ENCODE results near the gene DAZAP2. TPM values are rescaled to one million over a fixed set of nuclear protein-coding genes. Genes with fewer than 3 reads are reported as not detected.

The DAZAP2 gene
- total and polyA plus RNA-seq, 2 of the 13 experiments (the other 11 are each of a cell fraction or from before 2014, with no cell fraction given): 64.5 to 222 TPM

DNA sequence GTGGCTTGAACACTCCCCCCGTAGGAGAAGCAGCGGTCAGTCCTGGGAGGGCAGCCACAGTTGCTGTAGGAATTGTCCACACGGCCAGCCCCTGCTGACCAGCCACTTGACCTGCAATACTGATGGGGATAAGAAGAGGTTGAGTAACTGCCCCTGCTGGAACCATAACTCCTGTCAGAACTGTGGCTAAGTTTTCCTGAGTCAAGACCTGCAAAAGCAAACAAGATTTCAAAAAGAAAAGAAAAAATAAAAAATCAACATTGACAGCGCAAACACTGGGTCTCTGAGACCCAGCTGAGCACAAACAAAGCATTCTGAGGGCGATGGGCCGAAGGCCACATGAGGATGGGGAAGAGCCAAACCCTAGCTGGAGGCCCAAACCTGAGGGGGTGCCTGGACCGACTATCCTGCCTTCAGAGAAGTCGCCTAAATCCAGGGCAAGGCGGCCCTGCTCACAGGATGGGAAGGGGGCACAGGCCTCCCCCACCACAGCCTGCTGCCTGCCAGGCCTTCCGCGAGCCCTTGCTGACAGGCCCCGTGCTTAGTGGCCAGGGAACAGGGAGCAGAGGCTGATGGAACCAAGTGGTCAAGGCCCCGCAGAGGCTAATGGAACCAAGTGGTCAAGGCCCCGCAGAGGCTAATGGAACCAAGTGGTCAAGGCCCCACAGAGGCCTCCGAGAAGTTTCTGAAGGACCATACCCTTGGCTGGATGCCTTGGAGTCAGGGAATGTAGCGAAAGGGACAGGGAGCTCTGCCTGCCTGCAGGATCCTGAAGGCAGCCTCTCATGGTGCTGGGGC, 39.9 kb upstream of the DAZAP2 start (continued):
- TF ChIP-seq ZNF780A (CRISPR knock-in tag; IDR thresholded peaks at IDR 0.05) (no peak), HMG20A (CRISPR knock-in tag; IDR thresholded peaks at IDR 0.05; ENCODE audit: borderline replicate concordance) (no peak), CEBPB (IDR thresholded peaks at IDR 0.05; ENCODE audit: borderline replicate concordance, low read depth, low read length) (peak; percentile 29; the same call in 1 of the 2 replicates), NONO (IDR thresholded peaks at IDR 0.05) (no peak), NONO (CRISPR knock-in tag; conservative IDR thresholded peaks at IDR 0.05) (0 out of 2 replicates have a peak, but pooled peaks have one; percentile 43), PPARG (CRISPR knock-in tag; conservative IDR thresholded peaks at IDR 0.05) (0 out of 2 replicates have a peak, but pooled peaks have one; percentile 13), HDAC2 (CRISPR knock-in tag; IDR thresholded peaks at IDR 0.05) (no peak), SAP130 (CRISPR knock-in tag; IDR thresholded peaks at IDR 0.05; ENCODE audit: low read depth) (peak; percentile 19; the same call in 1 of the 2 replicates), LCORL (IDR thresholded peaks at IDR 0.05) (no peak), LCORL (CRISPR knock-in tag; IDR thresholded peaks at IDR 0.05) (peak; percentile 76), FOXJ3 (CRISPR knock-in tag; IDR thresholded peaks at IDR 0.05; ENCODE audit: borderline replicate concordance) (peak; percentile 26; the same call in 1 of the 2 replicates), SOX5 (CRISPR knock-in tag; IDR thresholded peaks at IDR 0.05; ENCODE audit: borderline replicate concordance) (peak; percentile 46; the same call in 1 of the 2 replicates), GATAD2A (CRISPR knock-in tag; IDR thresholded peaks at IDR 0.05) (peak; percentile 50), SALL1 (CRISPR knock-in tag; IDR thresholded peaks at IDR 0.05) (peak; percentile 79), ZNF121 (CRISPR knock-in tag; IDR thresholded peaks at IDR 0.05) (peak; percentile 36; the same call in 1 of the 2 replicates), ZFY (CRISPR knock-in tag; IDR thresholded peaks at IDR 0.05) (peak; percentile 39), BCL6 (CRISPR knock-in tag; IDR thresholded peaks at IDR 0.05) (peak; percentile 57; the same call in 1 of the 2 replicates), ZNF782 (CRISPR knock-in tag; IDR thresholded peaks at IDR 0.05; ENCODE audit: borderline replicate concordance) (peak; percentile 59; the same call in 1 of the 2 replicates), FOXA3 (CRISPR knock-in tag; IDR thresholded peaks at IDR 0.05) (peak; percentile 56), FOXA1 (IDR thresholded peaks at IDR 0.05) (peak; percentile 41; the same call in 1 of the 2 replicates), FOXA1 (CRISPR knock-in tag; IDR thresholded peaks at IDR 0.05) (peak; percentile 23; the same call in 1 of the 2 replicates), EP300 (IDR thresholded peaks at IDR 0.05; ENCODE audit: low read depth in 2 of 2, low read length in 2 of 2) (0 out of 4 replicates have a peak, but pooled peaks of 1 of the 2 experiments have one; percentile 25), EP300 (CRISPR knock-in tag; IDR thresholded peaks at IDR 0.05; ENCODE audit: borderline replicate concordance) (no peak), XRCC5 (optimal IDR thresholded peaks at IDR 0.05; ENCODE audit: low read length) (peak; percentile 39)
- TF ChIP-seq, protein P1, sequence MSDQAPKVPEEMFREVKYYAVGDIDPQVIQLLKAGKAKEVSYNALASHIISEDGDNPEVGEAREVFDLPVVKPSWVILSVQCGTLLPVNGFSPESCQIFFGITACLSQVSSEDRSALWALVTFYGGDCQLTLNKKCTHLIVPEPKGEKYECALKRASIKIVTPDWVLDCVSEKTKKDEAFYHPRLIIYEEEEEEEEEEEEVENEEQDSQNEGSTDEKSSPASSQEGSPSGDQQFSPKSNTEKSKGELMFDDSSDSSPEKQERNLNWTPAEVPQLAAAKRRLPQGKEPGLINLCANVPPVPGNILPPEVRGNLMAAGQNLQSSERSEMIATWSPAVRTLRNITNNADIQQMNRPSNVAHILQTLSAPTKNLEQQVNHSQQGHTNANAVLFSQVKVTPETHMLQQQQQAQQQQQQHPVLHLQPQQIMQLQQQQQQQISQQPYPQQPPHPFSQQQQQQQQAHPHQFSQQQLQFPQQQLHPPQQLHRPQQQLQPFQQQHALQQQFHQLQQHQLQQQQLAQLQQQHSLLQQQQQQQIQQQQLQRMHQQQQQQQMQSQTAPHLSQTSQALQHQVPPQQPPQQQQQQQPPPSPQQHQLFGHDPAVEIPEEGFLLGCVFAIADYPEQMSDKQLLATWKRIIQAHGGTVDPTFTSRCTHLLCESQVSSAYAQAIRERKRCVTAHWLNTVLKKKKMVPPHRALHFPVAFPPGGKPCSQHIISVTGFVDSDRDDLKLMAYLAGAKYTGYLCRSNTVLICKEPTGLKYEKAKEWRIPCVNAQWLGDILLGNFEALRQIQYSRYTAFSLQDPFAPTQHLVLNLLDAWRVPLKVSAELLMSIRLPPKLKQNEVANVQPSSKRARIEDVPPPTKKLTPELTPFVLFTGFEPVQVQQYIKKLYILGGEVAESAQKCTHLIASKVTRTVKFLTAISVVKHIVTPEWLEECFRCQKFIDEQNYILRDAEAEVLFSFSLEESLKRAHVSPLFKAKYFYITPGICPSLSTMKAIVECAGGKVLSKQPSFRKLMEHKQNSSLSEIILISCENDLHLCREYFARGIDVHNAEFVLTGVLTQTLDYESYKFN (CRISPR knock-in tag; conservative IDR thresholded peaks at IDR 0.05): peak; percentile 33
- TF ChIP-seq, protein P2, sequence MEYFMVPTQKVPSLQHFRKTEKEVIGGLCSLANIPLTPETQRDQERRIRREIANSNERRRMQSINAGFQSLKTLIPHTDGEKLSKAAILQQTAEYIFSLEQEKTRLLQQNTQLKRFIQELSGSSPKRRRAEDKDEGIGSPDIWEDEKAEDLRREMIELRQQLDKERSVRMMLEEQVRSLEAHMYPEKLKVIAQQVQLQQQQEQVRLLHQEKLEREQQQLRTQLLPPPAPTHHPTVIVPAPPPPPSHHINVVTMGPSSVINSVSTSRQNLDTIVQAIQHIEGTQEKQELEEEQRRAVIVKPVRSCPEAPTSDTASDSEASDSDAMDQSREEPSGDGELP (IDR thresholded peaks at IDR 0.05; ENCODE audit: borderline replicate concordance, low read depth): peak; percentile 77
- TF ChIP-seq, protein P3, sequence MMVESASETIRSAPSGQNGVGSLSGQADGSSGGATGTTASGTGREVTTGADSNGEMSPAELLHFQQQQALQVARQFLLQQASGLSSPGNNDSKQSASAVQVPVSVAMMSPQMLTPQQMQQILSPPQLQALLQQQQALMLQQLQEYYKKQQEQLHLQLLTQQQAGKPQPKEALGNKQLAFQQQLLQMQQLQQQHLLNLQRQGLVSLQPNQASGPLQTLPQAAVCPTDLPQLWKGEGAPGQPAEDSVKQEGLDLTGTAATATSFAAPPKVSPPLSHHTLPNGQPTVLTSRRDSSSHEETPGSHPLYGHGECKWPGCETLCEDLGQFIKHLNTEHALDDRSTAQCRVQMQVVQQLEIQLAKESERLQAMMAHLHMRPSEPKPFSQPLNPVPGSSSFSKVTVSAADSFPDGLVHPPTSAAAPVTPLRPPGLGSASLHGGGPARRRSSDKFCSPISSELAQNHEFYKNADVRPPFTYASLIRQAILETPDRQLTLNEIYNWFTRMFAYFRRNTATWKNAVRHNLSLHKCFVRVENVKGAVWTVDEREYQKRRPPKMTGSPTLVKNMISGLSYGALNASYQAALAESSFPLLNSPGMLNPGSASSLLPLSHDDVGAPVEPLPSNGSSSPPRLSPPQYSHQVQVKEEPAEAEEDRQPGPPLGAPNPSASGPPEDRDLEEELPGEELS (CRISPR knock-in tag; IDR thresholded peaks at IDR 0.05): peak; percentile 59; the same call in 1 of the 2 replicates

Measured in HepG2 (cell line).